Liver (tissue), 9 donors: ENCODE measurements around the gene TPM3. TPM values are rescaled to one million over a fixed set of nuclear protein-coding genes. Genes with fewer than 3 reads are reported as not detected.

Source experiments
- DNase-seq: peaks from one replicate; pipeline ENCODE4 v3.0.0-alpha.2; 2017; ENCODE audit warnings: low spot score
- H3K27ac ChIP-seq, 2 donors: one replicate each; pipeline ENCODE4 v1.7.0; 2013; ENCODE audit warnings: inconsistent platforms in 2 of 2, low read length in 2 of 2, control low read depth in 1 of 2, low read depth in 1 of 2, mild to moderate bottlenecking in 1 of 2
- H3K27me3 ChIP-seq, 4 donors: one replicate each; pipeline versions ENCODE4 v1.6.1 to v1.7.0; 2013; ENCODE audit warnings: low read length in 3 of 4, inconsistent platforms in 1 of 4, mild to moderate bottlenecking in 1 of 4, moderate library complexity in 1 of 4; ENCODE audit not compliant: control insufficient read depth in 4 of 4, insufficient read depth in 4 of 4
- H3K36me3 ChIP-seq, 4 donors: one replicate each; pipeline versions ENCODE4 v1.6.1 to v1.7.0; 2013; ENCODE audit warnings: low read length in 3 of 4, mild to moderate bottlenecking in 3 of 4, low read depth in 1 of 4, moderate library complexity in 1 of 4; ENCODE audit not compliant: control insufficient read depth in 4 of 4, insufficient read depth in 3 of 4
- H3K4me1 ChIP-seq, 4 donors: one replicate each; pipeline versions ENCODE4 v1.6.1 to v1.7.0; 2013; ENCODE audit warnings: low read length in 3 of 4, mild to moderate bottlenecking in 3 of 4, moderate library complexity in 1 of 4; ENCODE audit not compliant: control insufficient read depth in 4 of 4, insufficient read depth in 4 of 4
- H3K4me3 ChIP-seq, 3 donors: one replicate each; pipeline versions ENCODE4 v1.6.1 to v1.7.0; 2013; ENCODE audit warnings: low read length in 3 of 3, control low read depth in 1 of 3, low read depth in 1 of 3, mild to moderate bottlenecking in 1 of 3
- H3K9ac ChIP-seq, 2 donors: one replicate each; pipeline ENCODE4 v1.7.0; 2013; ENCODE audit warnings: low read length in 2 of 2, mild to moderate bottlenecking in 2 of 2, moderate library complexity in 2 of 2, control low read depth in 1 of 2, low read depth in 1 of 2
- H3K9me3 ChIP-seq, 4 donors: one replicate each; pipeline versions ENCODE4 v1.6.1 to v1.7.0; 2013; ENCODE audit warnings: low read length in 3 of 4; ENCODE audit not compliant: control insufficient read depth in 4 of 4
- EGR1 ChIP-seq, 2 donors: IDR thresholded peaks; 2 replicates each; pipeline ENCODE4 v1.6.1; 2016 to 2018; ENCODE audit warnings: antibody characterized with exemption in 2 of 2, low read depth in 2 of 2
- FOXA1 ChIP-seq: IDR thresholded peaks from 2 replicates; pipeline ENCODE4 v1.6.1; 2016; ENCODE audit warnings: antibody characterized with exemption
- FOXA2 ChIP-seq: IDR thresholded peaks from 2 replicates; pipeline ENCODE4 v1.6.1; 2016; ENCODE audit warnings: antibody characterized with exemption
- GABPA ChIP-seq, 2 donors: IDR thresholded peaks in 1 of 2; conservative IDR thresholded peaks in 1 of 2; 2 replicates each; pipeline ENCODE4 v1.6.1; 2016; ENCODE audit warnings: antibody characterized with exemption in 2 of 2, mild to moderate bottlenecking in 1 of 2, moderate library complexity in 1 of 2
- HNF4A ChIP-seq, 2 donors: conservative IDR thresholded peaks; 2 replicates each; pipeline ENCODE4 v1.6.1; 2016; ENCODE audit warnings: antibody characterized with exemption in 2 of 2, mild to moderate bottlenecking in 2 of 2
- HNF4G ChIP-seq: IDR thresholded peaks from 2 replicates; pipeline ENCODE4 v1.6.1; 2016; ENCODE audit warnings: antibody characterized with exemption
- JUND ChIP-seq, 2 donors: IDR thresholded peaks; 2 replicates each; pipeline ENCODE4 v1.6.1; 2016; ENCODE audit warnings: antibody characterized with exemption in 2 of 2
- NR2F2 ChIP-seq: IDR thresholded peaks from 2 replicates; pipeline ENCODE4 v1.6.1; 2016; ENCODE audit warnings: antibody characterized with exemption
- RAD21 ChIP-seq, 2 donors: IDR thresholded peaks; 2 replicates each; pipeline ENCODE4 v1.6.1; 2016; ENCODE audit warnings: antibody characterized with exemption in 2 of 2, mild to moderate bottlenecking in 2 of 2
- RXRA ChIP-seq, 2 donors: IDR thresholded peaks; 2 replicates each; pipeline ENCODE4 v1.6.1; 2017 to 2018; ENCODE audit warnings: antibody characterized with exemption in 2 of 2, mild to moderate bottlenecking in 1 of 2
- SP1 ChIP-seq: IDR thresholded peaks from 2 replicates; pipeline ENCODE4 v1.6.1; 2018; ENCODE audit warnings: antibody characterized with exemption, mild to moderate bottlenecking
- TAF1 ChIP-seq: conservative IDR thresholded peaks from 2 replicates; pipeline ENCODE4 v1.6.1; 2016; ENCODE audit warnings: antibody characterized with exemption, mild to moderate bottlenecking
- YY1 ChIP-seq: IDR thresholded peaks from 2 replicates; pipeline ENCODE4 v1.6.1; 2016; ENCODE audit warnings: antibody characterized with exemption, mild to moderate bottlenecking
- WGBS: extraction: QIAGEN DNeasy Blood & Tissue Kit; methylation state at CpG from one replicate; pipeline ENCODE4 v1.1.7; 2013; 5-methylcytosine and 5-hydroxymethylcytosine counted together
- polyA plus RNA-seq, 2 donors: library from polyadenylated mRNA; stranded (reverse) in 1 of 2; unstranded in 1 of 2; fragments of 200-250 nt in 1 of 2; fragments of >200 nt in 1 of 2; fragmentation: Nextera tagmentation in 1 of 2; extraction: Ambion mirVana in 1 of 2; gene quantifications; one replicate each; pipeline versions ENCODE4 v1.2.1 to v1.2.3, GENCODE V29; 2013 to 2015
- total RNA-seq, 2 donors: library from RNA; depleted of rRNA; stranded (reverse); fragments of >200 nt; gene quantifications; one replicate each; pipeline ENCODE4 v1.2.3, GENCODE V29; 2014
- TF ChIP-seq, protein P1 (sequence below): fragments of 150-350 bp; IDR thresholded peaks from 2 replicates; pipeline ENCODE4 v1.5.1; 2017; ENCODE audit warnings: improper control_type of control experiment, low read depth, low read length; ENCODE audit not compliant: missing input control
- TF ChIP-seq, protein P2 (sequence below): IDR thresholded peaks from 2 replicates; pipeline ENCODE4 v1.6.1; 2016; ENCODE audit warnings: antibody characterized with exemption, mild to moderate bottlenecking
- TF ChIP-seq, protein P3 (sequence below): IDR thresholded peaks from 2 replicates; pipeline ENCODE4 v1.6.1; 2016; ENCODE audit warnings: antibody characterized with exemption
- TF ChIP-seq, protein P4 (sequence below): IDR thresholded peaks from 2 replicates; pipeline ENCODE4 v1.6.1; 2016; ENCODE audit warnings: antibody characterized with exemption
- TF ChIP-seq, protein P5 (sequence below): IDR thresholded peaks from 2 replicates; pipeline ENCODE4 v1.6.1; 2016; ENCODE audit warnings: antibody characterized with exemption
- donor health status: healthy.
- donor health status: healthy.
- donor health status: healthy.
- donor health status: healthy.
- donor health status: healthy.

The TPM3 gene
- total and polyA plus RNA-seq, 4 donors: 89.6 to 120 (median 109) TPM

DNA sequence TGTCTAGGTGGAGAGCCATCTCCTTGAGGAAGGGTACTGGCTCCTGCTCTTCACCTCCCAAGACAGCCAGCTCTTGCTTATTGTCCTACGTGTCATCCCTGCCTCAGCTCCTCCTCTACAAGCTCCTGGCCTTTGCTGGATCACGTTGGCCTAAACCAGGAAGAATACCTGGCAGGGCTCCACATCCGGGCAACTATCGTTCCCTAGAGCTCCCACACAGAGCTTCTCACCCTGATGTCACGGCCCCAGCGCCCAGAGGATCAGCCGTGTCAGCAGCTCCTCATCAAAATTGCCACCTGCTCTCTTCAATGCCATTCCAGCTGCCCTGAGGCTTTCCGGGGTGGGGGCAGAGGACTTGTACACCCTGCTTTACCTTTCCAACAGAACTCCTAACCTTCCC, 1.9 kb upstream of the TPM3 start (continued):
- TF ChIP-seq, protein P1, sequence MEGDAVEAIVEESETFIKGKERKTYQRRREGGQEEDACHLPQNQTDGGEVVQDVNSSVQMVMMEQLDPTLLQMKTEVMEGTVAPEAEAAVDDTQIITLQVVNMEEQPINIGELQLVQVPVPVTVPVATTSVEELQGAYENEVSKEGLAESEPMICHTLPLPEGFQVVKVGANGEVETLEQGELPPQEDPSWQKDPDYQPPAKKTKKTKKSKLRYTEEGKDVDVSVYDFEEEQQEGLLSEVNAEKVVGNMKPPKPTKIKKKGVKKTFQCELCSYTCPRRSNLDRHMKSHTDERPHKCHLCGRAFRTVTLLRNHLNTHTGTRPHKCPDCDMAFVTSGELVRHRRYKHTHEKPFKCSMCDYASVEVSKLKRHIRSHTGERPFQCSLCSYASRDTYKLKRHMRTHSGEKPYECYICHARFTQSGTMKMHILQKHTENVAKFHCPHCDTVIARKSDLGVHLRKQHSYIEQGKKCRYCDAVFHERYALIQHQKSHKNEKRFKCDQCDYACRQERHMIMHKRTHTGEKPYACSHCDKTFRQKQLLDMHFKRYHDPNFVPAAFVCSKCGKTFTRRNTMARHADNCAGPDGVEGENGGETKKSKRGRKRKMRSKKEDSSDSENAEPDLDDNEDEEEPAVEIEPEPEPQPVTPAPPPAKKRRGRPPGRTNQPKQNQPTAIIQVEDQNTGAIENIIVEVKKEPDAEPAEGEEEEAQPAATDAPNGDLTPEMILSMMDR: no peak
- TF ChIP-seq JUND (IDR thresholded peaks at IDR 0.05): no peak

DNA sequence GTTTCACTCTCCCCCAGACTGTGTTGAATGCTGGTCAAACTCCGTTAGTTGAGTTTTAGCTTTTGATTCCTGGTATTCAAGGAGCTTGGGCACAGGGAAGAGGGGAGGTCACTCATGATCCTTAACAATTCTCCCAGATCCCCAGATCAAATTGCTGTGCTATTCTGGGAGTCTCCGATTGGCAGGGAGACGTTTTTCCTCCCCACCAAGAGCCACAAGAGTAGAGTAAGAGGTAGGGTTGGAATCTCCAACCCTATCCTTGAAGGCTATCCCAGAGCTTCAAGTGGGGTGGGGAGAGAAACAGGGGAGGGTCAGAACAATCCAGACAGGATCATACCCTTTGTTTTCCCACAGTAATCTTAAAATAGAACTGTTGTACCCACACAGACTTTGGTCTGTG, 576 bp upstream of the TPM3 start:
- WGBS: 53% methylated on average over 3 of the region's 3 CpGs
- DNase-seq: no peak
- Histone ChIP-seq H3K4me3 (no peak overlapping the region), H3K9me3 (no peaks in the 10 kb centered on the region), H3K9ac (no peak overlapping the region), H3K27me3 (no peaks in the 10 kb centered on the region), H3K27ac (no peak overlapping the region), H3K4me1 (no peaks in the 10 kb centered on the region), H3K36me3 (no peaks in the 10 kb centered on the region)
- TF ChIP-seq, protein P2, sequence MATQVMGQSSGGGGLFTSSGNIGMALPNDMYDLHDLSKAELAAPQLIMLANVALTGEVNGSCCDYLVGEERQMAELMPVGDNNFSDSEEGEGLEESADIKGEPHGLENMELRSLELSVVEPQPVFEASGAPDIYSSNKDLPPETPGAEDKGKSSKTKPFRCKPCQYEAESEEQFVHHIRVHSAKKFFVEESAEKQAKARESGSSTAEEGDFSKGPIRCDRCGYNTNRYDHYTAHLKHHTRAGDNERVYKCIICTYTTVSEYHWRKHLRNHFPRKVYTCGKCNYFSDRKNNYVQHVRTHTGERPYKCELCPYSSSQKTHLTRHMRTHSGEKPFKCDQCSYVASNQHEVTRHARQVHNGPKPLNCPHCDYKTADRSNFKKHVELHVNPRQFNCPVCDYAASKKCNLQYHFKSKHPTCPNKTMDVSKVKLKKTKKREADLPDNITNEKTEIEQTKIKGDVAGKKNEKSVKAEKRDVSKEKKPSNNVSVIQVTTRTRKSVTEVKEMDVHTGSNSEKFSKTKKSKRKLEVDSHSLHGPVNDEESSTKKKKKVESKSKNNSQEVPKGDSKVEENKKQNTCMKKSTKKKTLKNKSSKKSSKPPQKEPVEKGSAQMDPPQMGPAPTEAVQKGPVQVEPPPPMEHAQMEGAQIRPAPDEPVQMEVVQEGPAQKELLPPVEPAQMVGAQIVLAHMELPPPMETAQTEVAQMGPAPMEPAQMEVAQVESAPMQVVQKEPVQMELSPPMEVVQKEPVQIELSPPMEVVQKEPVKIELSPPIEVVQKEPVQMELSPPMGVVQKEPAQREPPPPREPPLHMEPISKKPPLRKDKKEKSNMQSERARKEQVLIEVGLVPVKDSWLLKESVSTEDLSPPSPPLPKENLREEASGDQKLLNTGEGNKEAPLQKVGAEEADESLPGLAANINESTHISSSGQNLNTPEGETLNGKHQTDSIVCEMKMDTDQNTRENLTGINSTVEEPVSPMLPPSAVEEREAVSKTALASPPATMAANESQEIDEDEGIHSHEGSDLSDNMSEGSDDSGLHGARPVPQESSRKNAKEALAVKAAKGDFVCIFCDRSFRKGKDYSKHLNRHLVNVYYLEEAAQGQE: no peak
- no peak for TF ChIP-seq RXRA (IDR thresholded peaks at IDR 0.05)

DNA sequence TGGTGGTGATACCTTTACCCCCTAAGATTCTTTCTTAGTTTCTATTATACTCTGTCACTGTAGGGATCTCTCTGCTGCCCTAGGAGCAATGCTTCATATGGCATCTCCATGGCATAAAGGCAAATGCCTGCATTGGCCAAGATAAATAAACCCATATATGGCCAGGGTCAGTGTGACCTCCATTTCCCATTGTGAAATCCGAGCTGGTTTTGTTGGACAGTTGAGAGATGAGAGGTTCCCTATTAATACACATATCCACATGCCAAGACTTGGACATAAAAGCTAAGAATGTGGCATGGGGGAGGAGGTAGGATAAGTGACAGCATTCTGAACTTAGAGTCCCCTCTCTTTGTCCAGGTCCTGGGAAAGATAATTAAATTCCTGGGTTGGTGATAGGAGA, 1.4 kb downstream of the TPM3 start:
- no peaks in the 10 kb centered on the region for H3K27me3 ChIP-seq
- H3K27ac ChIP-seq: no peak overlapping the region
- H3K36me3 ChIP-seq: no peaks in the 10 kb centered on the region
- DNase-seq: no peak
- 16% methylated on average over 1 of the region's 1 CpG for WGBS
- no peaks in the 10 kb centered on the region for H3K9me3 ChIP-seq
- TF ChIP-seq NR2F2: no peak
- TF ChIP-seq GABPA (IDR thresholded peaks at IDR 0.05 in 1 of 2, conservative IDR thresholded peaks at IDR 0.05 in 1 of 2): no peak
- TF ChIP-seq TAF1: no peak
- TF ChIP-seq, protein P1: no peak
- no peak for TF ChIP-seq RAD21 (IDR thresholded peaks at IDR 0.05)
- TF ChIP-seq EGR1 (IDR thresholded peaks at IDR 0.05; ENCODE audit: low read depth in 2 of 2): no peak
- no peak for TF ChIP-seq HNF4G
- TF ChIP-seq HNF4A (conservative IDR thresholded peaks at IDR 0.05): no peak
- TF ChIP-seq, protein P2: no peak
- no peak for TF ChIP-seq RXRA (IDR thresholded peaks at IDR 0.05)
- no peak for TF ChIP-seq SP1
- no peak for TF ChIP-seq YY1
- TF ChIP-seq, protein P3, sequence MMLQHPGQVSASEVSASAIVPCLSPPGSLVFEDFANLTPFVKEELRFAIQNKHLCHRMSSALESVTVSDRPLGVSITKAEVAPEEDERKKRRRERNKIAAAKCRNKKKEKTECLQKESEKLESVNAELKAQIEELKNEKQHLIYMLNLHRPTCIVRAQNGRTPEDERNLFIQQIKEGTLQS: no peak
- no peak for TF ChIP-seq FOXA2
- no peak for TF ChIP-seq FOXA1
- TF ChIP-seq JUND (IDR thresholded peaks at IDR 0.05): no peak
- TF ChIP-seq, protein P4, sequence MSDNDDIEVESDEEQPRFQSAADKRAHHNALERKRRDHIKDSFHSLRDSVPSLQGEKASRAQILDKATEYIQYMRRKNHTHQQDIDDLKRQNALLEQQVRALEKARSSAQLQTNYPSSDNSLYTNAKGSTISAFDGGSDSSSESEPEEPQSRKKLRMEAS: no peak
- TF ChIP-seq, protein P5, sequence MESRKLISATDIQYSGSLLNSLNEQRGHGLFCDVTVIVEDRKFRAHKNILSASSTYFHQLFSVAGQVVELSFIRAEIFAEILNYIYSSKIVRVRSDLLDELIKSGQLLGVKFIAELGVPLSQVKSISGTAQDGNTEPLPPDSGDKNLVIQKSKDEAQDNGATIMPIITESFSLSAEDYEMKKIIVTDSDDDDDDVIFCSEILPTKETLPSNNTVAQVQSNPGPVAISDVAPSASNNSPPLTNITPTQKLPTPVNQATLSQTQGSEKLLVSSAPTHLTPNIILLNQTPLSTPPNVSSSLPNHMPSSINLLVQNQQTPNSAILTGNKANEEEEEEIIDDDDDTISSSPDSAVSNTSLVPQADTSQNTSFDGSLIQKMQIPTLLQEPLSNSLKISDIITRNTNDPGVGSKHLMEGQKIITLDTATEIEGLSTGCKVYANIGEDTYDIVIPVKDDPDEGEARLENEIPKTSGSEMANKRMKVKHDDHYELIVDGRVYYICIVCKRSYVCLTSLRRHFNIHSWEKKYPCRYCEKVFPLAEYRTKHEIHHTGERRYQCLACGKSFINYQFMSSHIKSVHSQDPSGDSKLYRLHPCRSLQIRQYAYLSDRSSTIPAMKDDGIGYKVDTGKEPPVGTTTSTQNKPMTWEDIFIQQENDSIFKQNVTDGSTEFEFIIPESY: no peak
- H3K4me3 ChIP-seq: no peak overlapping the region
- no peak overlapping the region for H3K9ac ChIP-seq
- no peaks in the 10 kb centered on the region for H3K4me1 ChIP-seq
